ENCODE results near the gene STK26. TPM values are rescaled to one million over a fixed set of nuclear protein-coding genes. Genes with fewer than 3 reads are reported as not detected.

Gene STK26
- total RNA-seq, result 9.8 and 15.8 TPM in 2 replicates

DNA sequence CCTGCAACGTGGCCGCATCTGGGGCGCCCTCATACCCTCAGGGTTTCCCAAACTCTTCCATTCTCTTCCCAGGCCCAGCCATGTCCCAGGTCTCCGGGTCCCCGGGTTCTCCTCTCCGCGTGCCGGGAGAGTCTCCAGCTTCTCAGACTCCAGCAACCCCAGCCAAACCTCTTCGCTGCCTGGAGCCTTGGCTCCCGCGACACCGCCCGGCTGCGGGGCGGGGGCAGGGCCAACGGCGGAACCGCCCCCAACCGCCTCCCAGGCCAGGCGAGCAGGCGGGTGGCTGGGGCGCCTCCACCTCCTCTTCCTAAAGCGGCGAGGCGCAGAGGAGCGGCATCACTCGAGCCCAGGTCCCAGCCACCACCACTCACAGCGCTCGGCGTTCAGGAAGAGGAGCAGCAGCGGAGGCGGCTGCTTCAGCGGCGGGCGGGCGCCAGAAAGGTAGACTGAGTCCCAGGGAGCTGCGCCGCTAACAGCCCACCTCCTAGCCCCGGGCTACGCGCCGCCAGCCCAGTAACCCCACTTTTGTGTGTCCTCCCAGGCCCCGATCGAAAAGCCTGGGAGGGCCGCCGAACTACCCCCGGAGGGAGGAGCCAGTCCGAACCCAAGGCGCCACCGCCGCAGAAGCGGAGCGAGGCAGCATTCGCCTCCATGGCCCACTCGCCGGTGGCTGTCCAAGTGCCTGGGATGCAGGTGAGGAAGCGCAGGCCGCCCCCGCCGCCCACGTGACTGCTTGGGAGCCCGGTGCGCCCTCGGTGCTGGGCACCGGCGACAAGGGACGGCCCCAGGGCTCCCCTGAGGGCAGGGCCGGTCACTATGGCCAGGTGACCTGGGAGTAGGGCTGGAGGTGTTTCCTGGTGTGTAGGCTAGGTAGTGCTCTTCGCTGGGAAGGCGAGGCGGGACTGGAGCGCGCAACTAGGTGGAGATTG lies at the start of gene STK26:
Gene STK26, plus strand, starts transcription at position 336 of the 929 bp plus-strand sequence. Its CDS starts 316 bp downstream, at position 652.

Other genes with a start within 250 kb of the STK26 start
- under 0.01 TPM in 1 of 2 replicates, not detected in the other for gene FRMD7, start 104.7 kb downstream of the STK26 start, total RNA-seq
- 15.7 and 25.4 TPM in 2 replicates for gene RAP2C, start 196.1 kb downstream of the STK26 start, total RNA-seq